Left lung (tissue), 10 donors: ENCODE results near the gene INPP4B. TPM values are rescaled to one million over a fixed set of nuclear protein-coding genes. Genes with fewer than 3 reads are reported as not detected.

ENCODE experiments used
- ATAC-seq: fragments of 200-7000 bp; cut with Tn5 transposase; one replicate; pipeline ENCODE4 v1.9.1; 2020; ENCODE audit warnings: moderate library complexity
- DNase-seq, 4 donors: peaks; one replicate each; pipeline ENCODE4 v3.0.0-alpha.2; 2013 to 2020
- H3K27ac ChIP-seq, 2 donors: fragments of 200-600 bp; sonication (generic) in 1 of 2; one replicate each; pipeline versions ENCODE4 v1.5.0 to v1.8.0; 2020 to 2021
- H3K27me3 ChIP-seq, 2 donors: fragments of 200-600 bp; sonication (generic) in 1 of 2; one replicate each; pipeline versions ENCODE4 v1.5.0 to v1.8.0; 2020 to 2021
- H3K36me3 ChIP-seq, 2 donors: fragments of 200-600 bp; sonication (generic) in 1 of 2; one replicate each; pipeline versions ENCODE4 v1.5.0 to v1.8.0; 2020 to 2021
- H3K4me1 ChIP-seq, 2 donors: fragments of 200-600 bp; one replicate each; pipeline ENCODE4 v1.8.0; 2021
- H3K4me3 ChIP-seq, 2 donors: fragments of 200-600 bp; sonication (generic) in 1 of 2; one replicate each; pipeline versions ENCODE4 v1.5.0 to v1.8.0; 2020 to 2021; ENCODE audit warnings: mild to moderate bottlenecking in 1 of 2
- H3K9me3 ChIP-seq, 2 donors: fragments of 200-600 bp; sonication (generic) in 1 of 2; one replicate each; pipeline versions ENCODE4 v1.5.0 to v1.8.0; 2020 to 2021
- intact Hi-C, 2 donors: fragments of 100-400 bp; cut with DNase I; formaldehyde crosslinking; loops; one replicate each; pipeline versions ENCODE4 v1.11.2 to v1.14.2; 2022
- polyA plus RNA-seq, 6 donors: library from polyadenylated mRNA; unstranded; fragments of 120-200 nt; gene quantifications; one replicate each; pipeline ENCODE4 v1.2.1, GENCODE V29; 2013; ENCODE audit not compliant: insufficient read length in 6 of 6
- total RNA-seq, 2 donors: library from RNA; stranded (reverse); fragmentation: NEBNext Ultra II Directional; extraction: Animal tissue kit (Norgen Biotek cat#: 25700); gene quantifications; one replicate each; pipeline ENCODE4 v1.2.1, GENCODE V29; 2021
- TF ChIP-seq, protein P1 (sequence below), 2 donors: fragments of 200-600 bp; sonication (generic) in 1 of 2; IDR thresholded peaks; one replicate each; pipeline versions ENCODE4 v1.5.0 to v1.8.0; 2021; ENCODE audit warnings: antibody characterized with exemption in 2 of 2
- donor health status: DM: no; HTN: yes; CAD: no.
- donor health status: DM: no; HTN: no; CAD: no.

Gene INPP4B
- total and polyA plus RNA-seq, 8 donors: 7.3 to 15.1 (median 11.6) TPM

- intact Hi-C loops: no loop called here
- H3K36me3 ChIP-seq: no peaks in the 10 kb centered on the region
- no peak overlapping the region for H3K27ac ChIP-seq
- no peaks in the 10 kb centered on the region for H3K4me1 ChIP-seq
- H3K4me3 ChIP-seq: no peak overlapping the region
- no peaks in the 10 kb centered on the region for H3K27me3 ChIP-seq
- no peaks in the 10 kb centered on the region for H3K9me3 ChIP-seq
- TF ChIP-seq, protein P1, sequence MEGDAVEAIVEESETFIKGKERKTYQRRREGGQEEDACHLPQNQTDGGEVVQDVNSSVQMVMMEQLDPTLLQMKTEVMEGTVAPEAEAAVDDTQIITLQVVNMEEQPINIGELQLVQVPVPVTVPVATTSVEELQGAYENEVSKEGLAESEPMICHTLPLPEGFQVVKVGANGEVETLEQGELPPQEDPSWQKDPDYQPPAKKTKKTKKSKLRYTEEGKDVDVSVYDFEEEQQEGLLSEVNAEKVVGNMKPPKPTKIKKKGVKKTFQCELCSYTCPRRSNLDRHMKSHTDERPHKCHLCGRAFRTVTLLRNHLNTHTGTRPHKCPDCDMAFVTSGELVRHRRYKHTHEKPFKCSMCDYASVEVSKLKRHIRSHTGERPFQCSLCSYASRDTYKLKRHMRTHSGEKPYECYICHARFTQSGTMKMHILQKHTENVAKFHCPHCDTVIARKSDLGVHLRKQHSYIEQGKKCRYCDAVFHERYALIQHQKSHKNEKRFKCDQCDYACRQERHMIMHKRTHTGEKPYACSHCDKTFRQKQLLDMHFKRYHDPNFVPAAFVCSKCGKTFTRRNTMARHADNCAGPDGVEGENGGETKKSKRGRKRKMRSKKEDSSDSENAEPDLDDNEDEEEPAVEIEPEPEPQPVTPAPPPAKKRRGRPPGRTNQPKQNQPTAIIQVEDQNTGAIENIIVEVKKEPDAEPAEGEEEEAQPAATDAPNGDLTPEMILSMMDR (IDR thresholded peaks at IDR 0.05): no peak
- ATAC-seq (peak; percentile 22), DNase-seq (no peak)
Measured at GRCh38 chr4:142474398-142475087, 371.6 kb downstream of the INPP4B start.

- intact Hi-C loops: no loop called here
- Histone ChIP-seq H3K36me3 (no peaks in the 10 kb centered on the region), H3K9me3 (no peaks in the 10 kb centered on the region), H3K27me3 (no peaks in the 10 kb centered on the region), H3K4me1 (no peaks in the 10 kb centered on the region), H3K27ac (no peak overlapping the region), H3K4me3 (no peak overlapping the region)
- peak in 1 of 4 donors; percentile 5 for DNase-seq
- TF ChIP-seq, protein P1 (IDR thresholded peaks at IDR 0.05): no peak
- no peak for ATAC-seq
Measured at GRCh38 chr4:142473960-142474338, 372.2 kb downstream of the INPP4B start.

DNA sequence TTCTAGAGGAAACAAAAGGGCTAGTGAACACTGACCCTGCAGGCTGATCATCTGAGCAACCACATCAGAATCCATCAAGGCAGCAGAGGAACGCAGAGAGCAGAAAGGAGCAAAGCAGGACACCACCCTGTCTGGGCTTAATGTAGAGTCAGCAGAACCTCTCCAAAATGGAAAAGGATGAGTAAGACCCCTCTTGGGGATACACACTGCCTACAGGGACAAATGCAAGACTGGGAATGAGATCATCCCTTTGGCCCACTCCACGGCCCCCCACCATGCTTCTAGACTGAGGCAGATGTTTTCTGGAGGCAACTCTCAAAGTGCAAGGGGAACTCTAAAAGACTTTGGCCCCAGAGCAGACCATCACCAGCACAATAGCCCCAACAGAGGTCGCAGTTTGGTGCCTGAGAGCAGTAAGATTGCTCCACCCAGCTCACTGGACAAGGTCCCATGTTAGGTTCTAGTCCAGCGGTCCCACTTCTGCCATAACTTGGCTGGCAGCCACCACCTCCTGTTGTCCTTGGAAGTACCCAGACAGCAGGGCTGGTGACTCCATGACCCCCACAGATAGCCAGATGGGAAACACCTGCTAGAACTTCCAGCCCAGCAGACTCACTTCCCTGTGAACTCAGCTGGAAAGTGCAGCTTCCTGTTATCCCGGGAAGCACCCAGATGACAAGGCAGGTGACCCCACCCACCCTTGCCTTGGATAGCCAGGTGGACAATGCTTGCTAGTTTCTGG, 372.7 kb downstream of the INPP4B start:
- intact Hi-C loops: no loop called here
- Histone ChIP-seq H3K36me3 (no peaks in the 10 kb centered on the region), H3K4me1 (no peaks in the 10 kb centered on the region), H3K27ac (no peak overlapping the region), H3K4me3 (no peak overlapping the region), H3K9me3 (no peaks in the 10 kb centered on the region), H3K27me3 (no peaks in the 10 kb centered on the region)
- DNase-seq (peak in 1 of 4 donors; percentile 16), ATAC-seq (no peak)
- TF ChIP-seq, protein P1 (IDR thresholded peaks at IDR 0.05): no peak

- Histone ChIP-seq H3K4me3 (no peak overlapping the region), H3K36me3 (no peaks in the 10 kb centered on the region), H3K4me1 (no peaks in the 10 kb centered on the region), H3K27me3 (no peaks in the 10 kb centered on the region), H3K9me3 (no peaks in the 10 kb centered on the region), H3K27ac (no peak overlapping the region)
- intact Hi-C loops: no loop called here
- DNase-seq (no peak), ATAC-seq (no peak)
- TF ChIP-seq, protein P1 (IDR thresholded peaks at IDR 0.05): no peak
Measured at GRCh38 chr4:142467088-142467487, 379.0 kb downstream of the INPP4B start.

DNA sequence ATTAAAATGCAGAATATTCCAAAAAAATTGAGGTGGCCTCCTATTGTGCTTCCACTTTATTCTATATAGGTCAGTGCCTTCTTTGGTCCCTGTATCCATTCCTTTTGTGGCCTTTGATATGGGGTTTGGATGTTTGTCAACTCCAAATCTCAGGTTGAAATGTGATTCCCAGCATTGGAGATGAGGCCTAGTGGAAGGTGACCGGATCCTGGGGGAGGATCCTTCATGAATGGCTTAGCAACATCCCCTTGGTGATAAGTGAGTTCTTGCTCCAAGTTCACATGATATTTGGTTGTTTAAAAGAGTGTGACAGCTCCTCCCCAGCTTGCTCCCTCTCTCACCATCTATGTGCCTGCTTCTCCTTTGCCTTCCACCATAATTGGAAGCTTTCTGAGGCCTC, 380.6 kb downstream of the INPP4B start:
- Histone ChIP-seq H3K4me3 (no peak overlapping the region), H3K36me3 (no peaks in the 10 kb centered on the region), H3K4me1 (no peaks in the 10 kb centered on the region), H3K27ac (no peak overlapping the region), H3K9me3 (no peaks in the 10 kb centered on the region), H3K27me3 (no peaks in the 10 kb centered on the region)
- no peak for DNase-seq
- ATAC-seq: no peak
- TF ChIP-seq, protein P1 (IDR thresholded peaks at IDR 0.05): no peak
- intact Hi-C loops: no loop called here
